Measurements from ENCODE around the gene TMEM121.
"Not testable (repeated sequence)": the region's sequence is repeated elsewhere in the genome, so short reads cannot be mapped to it uniquely, and the experiment has no call there.

The TMEM121 gene

DNA sequence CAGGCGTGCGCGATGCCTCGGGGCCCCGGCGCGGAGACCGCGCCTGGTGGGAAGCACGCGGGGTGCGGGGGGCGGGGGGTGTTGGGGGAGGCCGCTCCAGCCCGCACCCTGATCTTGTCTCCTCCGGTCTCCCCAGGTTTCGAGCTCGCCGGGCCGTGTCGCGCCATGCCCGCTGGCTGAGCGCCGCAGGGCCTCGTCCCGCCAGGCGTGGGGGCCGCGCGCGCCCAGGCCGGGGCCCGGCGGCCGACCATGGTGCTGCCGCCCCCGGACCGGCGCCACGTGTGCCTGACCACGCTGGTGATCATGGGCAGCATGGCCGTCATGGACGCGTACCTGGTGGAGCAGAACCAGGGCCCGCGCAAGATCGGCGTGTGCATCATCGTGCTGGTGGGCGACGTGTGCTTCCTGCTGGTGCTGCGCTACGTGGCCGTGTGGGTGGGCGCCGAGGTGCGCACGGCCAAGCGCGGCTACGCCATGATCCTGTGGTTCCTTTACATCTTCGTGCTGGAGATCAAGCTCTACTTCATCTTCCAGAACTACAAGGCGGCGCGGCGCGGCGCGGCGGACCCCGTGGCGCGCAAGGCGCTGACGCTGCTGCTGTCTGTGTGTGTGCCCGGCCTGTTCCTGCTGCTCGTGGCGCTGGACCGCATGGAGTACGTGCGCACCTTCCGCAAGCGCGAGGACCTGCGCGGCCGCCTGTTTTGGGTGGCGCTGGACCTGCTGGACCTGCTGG lies 2.4 kb downstream of the TMEM121 start:
- peak; percentile 61 to 71 for DNase-seq (ENCODE audit: low read depth in 2 of 2)

DNA sequence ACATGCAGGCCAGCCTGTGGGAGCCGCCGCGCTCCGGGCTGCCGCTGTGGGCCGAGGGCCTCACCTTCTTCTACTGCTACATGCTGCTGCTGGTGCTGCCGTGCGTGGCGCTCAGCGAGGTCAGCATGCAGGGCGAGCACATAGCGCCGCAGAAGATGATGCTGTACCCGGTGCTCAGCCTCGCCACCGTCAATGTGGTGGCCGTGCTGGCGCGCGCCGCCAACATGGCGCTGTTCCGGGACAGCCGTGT lies 2.9 kb downstream of the TMEM121 start:
- DNase-seq (ENCODE audit: low read depth in 2 of 2): no peak

DNA sequence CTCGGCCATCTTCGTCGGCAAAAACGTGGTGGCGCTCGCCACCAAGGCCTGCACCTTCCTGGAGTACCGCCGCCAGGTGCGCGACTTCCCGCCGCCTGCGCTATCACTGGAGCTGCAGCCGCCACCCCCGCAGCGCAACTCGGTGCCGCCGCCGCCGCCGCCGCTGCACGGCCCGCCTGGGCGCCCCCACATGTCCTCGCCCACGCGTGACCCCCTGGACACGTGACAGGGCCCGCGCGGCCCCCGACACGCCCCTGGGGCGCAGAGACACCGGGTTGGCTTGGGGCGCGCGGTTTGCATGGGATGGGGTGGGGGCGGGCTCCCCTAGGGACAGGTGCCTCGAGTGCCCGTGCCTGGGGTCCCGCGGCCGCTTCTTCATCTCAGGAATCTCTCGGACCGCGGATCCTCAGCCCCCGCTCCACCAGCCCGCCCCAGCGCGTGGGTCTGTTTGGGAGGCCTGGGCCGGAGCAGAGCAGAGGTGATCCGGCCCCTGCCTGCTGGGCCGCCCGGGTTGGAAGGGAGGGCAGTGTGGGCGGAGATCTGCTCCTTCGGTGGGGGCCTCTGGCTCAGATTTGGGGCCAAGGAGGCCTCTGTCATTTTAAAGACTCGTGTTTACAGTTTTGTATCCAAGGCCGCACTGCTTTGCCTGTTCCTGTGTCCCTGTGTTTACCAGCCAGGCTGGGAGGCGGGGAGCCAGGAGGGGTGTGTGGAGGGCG lies 3.3 kb downstream of the TMEM121 start:
- DNase-seq (ENCODE audit: low read depth in 2 of 2): peak; percentile 16 to 44

DNA sequence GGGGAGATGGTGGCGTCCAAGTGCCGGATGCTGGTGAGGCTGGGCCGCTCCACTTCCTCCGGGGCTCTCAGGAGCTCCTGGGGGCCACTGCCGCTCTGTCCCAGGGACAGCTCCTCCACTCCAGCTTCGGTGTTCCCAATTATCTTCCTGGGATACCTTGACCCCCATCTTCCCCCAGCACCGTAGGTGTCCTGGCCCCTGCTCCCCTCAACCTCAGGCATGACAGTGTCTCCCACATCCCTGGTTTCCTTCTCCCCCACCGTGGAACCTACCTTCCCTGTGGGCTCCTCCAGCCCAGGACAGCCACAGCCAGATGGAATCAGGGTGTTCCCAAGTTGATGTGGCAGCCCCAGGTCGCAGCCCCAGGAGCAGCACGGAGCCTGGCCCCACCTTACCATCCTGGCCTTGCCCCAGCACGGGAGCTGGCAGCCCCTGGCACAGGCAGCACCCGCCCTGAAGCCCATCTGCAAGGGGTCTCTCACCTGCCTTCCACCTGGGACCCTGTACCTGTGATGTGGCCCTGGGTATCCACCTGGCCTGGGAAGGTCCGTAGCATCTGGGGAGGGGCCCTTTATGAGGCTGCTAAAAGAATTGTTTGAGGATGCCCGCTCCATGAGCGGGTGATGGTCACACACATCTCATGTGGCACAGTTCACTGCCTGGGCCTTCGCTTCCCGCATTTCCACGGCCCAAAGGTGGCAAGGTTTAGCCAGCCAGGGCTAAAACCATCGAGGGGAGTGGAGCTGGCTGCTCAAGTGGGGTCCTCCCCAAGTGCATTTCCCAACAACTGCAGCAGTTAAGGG lies 4.1 kb downstream of the TMEM121 start:
- DNase-seq (ENCODE audit: low read depth in 2 of 2): no peak

DNA sequence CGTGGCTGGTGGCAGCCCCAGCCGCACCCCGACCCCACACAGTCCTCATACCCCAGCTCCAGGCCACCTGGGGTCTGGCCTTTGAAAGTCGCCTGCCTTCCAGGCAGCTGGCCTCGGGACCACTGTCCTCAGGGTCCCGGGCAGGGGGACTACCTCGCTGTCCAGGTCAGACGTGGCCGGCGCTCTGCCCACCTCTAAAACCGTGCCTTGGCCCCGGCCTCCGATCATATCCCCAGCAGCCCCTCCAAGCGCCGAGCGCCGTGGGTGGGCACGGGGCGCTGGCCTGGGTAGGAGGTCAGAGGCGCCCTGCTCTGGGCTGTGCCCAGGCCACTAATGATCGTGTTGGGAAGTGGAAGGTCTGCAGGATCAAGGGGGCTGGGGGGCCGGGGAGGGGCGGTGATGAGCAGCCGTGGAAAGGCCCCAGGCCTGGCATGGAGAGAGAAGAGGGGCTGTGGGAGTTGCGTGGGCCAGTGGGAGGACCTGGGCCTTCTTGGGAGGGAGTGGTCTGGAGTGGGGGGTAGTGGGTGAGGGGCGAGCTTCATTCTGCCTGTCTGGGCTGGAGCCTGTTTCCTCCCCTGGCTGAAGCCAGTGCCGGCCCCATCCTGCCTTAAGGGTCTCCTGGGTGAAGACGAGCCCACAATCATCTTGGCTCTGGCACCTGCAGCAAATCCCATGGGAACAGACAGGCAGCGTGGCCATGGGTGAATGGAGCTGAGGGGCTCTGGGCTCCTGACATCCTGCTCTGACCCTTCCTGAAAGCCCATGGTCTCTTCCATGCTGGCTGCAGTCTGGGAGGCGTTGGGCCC lies 4.9 kb downstream of the TMEM121 start:
- DNase-seq (ENCODE audit: low read depth in 2 of 2): no peak

DNA sequence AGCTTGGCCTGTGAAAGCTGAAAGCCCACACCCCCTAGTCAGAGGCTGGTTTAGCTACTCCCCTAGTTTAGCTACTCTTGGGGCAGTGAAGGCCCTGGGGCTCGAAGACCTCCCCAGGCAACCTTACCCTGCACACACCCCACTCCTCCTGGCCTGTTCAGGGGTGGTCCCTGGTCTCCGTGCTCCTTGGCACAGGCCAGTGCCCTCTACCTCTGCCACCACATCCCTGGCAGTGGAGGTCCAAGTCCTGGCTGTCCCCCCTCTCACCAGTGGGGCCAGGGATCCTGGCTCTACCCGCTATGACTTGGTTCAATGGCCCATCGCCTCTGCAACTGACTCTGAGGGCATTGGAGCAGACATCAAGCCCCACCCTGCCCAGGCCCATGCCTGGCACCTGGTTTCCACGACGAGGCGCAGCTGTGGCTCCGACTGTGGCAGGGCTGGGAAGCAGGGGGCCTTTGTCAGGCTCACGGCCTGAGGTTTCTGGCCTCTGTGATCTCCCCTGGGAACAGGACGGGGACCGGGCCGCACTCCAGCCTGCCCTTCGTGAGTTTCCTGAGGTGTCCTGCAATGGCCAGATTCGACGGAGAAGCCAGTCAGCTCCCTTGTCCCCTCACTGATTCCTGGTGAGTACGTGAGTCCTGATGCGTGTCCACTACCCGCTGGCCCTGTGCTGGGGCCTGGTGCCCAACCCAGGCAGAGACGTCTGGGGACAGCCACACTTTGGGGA lies 5.7 kb downstream of the TMEM121 start:
- DNase-seq (ENCODE audit: low read depth in 2 of 2): no peak

DNA sequence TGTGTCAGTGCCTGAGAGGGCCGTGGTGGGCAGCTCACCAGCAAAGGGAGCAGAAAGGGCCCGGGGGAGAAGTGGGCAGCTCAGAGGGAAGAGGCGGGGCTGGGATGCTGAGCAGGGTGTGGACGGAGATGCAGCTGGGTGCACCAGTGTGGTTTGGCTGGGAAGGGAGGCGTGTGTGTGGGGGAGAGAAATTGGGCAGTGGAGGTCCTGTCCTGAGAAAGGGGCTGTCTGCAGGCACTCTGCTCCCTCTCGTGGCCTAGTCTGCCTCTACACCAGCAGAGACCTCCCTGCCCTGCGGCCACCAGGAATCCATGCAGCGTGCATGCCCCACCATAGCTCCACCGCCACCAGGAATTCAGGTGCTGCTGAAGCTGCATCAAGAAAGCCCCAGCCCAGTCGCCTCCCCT lies 6.4 kb downstream of the TMEM121 start:
- no peak for DNase-seq (ENCODE audit: low read depth in 2 of 2)

DNA sequence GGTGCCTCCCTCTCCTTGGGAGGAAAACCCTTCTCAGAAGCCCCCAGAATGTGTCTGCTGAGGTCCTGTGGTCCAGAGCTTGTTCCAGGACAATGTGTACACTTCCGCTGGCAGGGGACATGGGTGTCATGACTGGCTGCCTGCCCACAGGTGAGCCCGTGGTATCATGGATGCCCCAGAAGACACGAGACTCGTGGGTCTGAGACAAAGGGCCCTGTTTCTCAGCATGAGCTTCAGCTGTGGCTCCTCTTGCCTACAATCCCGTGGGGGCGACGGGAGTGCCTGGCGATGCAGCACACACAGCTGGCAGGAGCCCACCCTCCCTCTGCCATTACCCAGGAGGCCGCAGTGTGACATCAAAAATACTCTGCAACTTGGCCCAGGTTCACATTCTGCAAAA lies 7.0 kb downstream of the TMEM121 start:
- DNase-seq (ENCODE audit: low read depth in 2 of 2): no peak

DNA sequence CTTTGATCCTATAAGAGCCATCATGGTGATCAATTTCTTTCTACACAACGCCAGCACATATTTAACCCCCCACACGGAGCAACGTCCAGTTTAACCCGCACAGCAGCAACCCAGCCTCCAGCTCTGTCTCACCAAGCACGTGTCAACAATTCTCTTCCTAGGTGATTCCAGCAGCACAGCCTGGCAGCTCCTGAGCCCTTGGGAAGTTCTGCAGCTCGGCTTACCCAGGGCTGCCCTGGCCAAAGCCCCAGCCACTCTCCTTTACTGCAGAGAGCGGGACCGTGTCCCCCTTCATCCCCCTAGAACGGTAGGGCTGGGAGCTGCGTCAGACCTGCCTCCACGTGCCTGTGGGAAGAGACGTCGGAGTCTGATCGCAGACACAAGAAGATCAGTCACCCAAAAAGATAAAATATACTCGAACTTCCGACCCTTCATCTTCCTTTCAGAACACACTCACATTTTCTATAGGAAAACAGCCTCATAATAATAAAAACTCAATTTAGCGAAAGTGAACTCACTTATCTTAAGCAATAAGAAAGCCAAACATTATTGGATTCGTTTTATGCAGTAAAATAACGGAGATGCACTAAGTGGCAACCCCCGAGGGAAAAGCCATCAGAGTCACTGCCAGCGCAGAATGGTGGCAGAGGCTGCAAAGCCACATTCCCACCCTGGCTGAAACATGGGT lies 7.6 kb downstream of the TMEM121 start:
- DNase-seq (ENCODE audit: low read depth in 2 of 2): no peak

DNA sequence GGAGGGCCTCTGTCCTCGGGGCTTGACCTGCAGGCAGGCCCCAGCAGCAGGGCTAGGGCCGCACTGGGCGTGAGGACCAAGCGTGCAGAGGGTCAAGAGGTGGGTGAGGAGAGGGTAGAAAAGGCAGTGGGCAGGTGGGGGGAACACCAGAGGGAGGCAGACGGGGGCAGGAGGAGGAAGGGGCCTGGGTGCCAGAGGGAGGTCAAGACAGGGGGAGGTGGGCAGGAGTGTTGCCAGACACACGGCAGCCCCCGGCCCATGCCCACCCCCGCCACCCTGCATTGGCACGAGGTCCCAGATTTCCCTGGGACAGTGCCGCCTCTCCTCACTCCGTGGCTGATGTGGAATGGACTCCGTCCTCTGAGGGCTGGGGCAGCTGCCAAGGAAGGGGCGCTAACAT lies 8.2 kb downstream of the TMEM121 start:
- no peak for DNase-seq (ENCODE audit: low read depth in 2 of 2)

DNA sequence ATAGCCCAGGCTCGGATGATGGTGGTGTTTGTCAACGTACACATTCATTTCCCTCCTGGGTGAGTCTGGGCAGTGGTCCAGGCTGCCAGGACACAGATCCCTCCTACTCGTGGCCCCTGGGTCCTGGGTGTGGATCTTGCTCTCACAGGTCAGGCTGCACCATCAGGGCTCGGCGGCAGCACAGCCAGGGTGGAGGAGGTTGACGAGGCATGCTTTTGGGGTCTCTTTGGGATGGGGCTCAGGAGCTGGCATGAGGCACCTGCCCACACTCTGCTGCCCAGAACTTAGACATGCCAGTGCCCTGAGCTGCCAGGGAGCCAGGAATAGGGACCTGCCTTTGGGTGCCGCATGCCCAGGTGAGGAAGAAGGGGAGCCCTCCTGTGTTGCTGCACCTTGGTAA lies 9.7 kb downstream of the TMEM121 start:
- no peak for DNase-seq (ENCODE audit: low read depth in 2 of 2)

DNA sequence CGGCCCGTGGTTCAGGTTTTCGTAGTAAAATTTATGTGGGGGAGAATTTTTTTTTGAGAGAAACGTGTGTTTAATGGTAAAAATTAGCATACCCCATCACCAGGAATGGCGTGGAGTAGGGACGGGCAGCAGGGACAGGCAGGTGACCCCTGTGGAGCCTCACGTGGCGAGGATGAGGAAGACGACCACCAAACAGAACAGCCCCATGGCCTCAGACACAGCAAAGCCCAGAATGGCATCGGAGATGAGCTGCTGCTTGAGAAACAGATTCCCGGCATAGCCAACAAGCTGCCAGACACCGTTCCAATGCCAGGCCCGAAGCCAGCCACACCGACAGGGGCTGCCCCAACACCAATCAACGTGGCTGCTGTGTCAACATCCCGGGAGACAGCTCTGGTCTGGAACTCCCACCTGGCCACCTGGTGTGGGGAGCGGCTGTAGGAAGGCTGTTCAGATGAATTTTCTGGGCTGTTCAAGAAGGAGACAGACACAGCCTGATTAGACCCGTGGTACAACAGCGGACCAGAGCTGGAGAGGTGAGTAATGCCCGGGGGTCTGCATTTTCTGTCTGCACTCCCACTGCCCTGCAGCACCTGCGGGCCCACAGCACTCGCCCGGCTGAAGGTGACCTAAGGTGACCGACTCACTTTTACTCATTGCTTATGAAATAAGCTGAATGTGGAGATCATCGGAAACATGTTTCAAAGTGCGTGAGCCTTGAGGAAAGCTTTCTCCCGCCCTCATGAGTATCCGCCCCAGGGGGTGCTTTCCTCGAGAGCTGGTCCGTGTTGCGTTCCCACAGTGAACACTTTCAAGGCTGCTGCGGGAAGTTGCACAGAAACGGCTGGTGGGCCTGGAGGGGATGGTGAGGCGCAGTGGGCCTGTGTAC lies 10.6 kb downstream of the TMEM121 start:
- DNase-seq (ENCODE audit: low read depth in 2 of 2): no peak

DNA sequence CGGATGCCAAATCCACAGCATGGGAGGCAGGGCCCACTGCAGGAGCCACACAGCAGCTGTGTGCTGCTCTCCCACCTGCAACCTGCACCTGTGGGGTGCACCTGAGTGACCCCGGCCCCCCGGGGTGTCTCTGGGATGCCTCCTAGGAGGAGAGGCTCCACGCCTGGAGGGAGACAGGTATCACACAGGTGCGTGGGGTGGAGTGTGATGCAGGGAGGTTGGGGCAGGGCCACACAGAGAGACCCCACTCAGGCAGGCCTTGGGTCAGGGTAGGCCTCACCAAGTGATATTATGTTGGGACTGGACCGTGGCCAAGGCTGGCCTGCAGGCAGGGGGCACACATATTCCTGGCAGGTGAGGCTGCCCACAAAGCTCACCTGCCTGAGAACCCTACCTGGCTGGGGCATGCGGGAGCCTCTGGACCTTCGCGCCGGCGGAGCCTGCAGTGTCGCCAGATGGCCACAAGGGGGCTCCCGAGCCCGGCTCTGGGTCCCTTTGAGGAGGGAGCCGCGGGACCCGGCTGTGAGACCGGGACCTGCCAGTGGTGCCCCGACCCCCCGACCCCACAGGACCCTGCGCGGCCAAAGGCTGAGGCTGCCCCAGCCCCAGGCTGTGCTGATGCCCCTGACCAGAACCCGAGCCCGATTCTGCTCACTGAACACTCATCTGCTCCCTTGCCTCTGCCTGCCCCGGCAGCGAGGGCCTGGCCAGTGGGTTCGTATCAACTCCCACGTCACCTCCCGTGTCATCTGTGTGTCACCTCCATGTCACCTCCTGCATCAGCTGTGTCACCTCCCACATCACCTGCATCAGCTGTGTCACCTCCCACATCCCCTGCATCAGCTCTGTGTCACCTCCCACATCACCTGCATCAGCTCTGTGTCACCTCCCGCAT lies 11.4 kb downstream of the TMEM121 start:
- DNase-seq (ENCODE audit: low read depth in 2 of 2): peak; percentile 34 to 47

DNA sequence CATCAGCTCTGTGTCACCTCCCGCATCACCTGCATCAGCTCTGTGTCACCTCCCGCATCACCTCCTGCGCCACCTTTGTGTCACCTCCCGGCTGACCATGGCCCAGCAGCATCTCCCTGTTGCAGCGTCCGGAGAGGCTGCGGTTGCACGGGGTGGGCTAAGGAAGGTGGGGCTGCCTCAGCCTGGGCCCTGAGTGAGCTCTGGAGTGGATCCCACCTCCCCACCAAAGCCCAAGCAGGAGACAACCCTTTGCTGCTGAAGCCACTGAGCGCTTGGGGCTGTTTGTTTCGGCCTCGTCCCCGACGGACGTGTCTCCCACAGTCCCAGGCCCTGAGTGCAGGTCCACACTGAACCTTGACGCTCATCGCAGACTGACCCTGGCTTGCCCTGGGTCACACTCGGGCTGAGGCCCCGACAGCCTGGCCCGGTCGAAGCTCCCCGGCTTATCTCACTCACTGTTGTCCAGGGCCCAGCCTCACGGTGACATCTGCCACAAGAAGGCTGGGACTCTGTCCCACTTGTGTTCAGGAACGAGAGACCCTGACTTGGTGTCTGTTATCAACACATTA lies 12.2 kb downstream of the TMEM121 start:
- DNase-seq (ENCODE audit: low read depth in 2 of 2): no peak

DNA sequence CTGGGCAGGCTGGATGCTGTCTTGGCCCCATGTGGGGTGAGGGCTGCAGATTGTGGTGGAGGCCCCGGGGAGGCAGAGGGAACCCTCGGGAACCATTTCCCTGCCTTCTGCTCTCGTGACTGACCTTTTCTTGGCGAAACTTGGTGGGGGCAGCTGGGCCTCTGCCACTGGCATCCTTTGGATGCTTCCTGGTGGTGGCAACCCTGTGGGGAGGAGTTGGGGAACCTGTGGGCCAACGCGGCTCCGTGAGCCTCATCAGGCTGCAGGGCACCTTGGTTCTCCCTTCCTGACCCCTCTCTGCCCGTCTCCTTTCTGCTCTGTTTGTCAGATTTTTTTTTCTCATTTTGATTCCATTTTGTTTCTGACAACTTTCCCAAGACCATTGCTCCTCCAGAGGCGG lies 14.4 kb downstream of the TMEM121 start:
- no peak for DNase-seq (ENCODE audit: low read depth in 2 of 2)

DNA sequence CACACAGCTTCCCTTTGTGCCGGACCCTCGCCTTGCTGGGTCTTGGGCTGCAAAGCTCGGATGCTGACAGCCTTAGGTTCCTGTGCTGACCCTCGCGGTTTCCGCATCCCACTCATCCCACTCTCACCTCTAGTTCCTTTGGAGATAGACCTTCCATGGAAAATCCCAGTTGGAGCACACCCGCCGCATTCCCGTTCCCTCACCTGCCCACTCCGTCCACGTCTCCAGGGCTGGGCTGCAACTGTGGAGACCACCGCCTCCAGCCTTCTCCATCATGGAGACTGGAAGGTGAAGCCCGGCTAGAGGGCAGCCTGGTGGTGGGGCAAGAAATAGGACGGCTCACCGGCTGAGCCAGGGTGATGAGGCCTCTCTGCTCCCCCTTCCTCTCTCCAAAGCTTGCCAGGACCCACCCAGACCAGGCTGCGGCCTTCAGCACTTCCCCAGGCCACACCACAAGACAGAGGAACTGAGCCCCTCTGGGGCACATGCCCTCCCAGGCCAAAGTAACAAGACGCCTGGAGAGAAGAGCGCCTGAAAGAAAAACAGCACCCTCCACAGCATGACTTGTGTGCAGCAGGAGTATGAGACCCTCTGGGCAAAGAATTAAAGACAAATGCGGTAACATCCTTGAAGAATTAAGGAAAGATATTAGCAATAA lies 15.0 kb downstream of the TMEM121 start:
- DNase-seq (ENCODE audit: low read depth in 2 of 2): no peak

DNA sequence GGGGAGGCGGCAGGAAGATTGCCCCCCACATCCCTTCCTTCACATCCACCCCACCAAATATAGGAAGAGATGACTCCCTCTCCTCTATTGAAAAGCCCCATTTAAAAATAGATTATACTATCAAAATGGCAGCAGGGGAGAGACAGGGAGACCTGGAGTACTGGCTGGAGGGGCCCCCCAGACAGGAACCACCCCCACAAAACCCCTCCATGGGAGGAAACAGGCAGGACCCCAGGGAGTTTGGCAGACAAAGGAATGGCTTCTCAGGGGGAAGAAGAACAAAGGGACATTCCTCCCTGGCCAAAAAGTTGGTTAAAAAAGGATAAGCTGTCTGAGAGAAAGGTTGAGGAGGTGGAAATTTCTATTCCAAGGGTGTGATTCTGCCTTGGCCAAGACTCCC lies 19.3 kb downstream of the TMEM121 start:
- not testable (repeated sequence) for DNase-seq (ENCODE audit: low read depth in 2 of 2)

DNA sequence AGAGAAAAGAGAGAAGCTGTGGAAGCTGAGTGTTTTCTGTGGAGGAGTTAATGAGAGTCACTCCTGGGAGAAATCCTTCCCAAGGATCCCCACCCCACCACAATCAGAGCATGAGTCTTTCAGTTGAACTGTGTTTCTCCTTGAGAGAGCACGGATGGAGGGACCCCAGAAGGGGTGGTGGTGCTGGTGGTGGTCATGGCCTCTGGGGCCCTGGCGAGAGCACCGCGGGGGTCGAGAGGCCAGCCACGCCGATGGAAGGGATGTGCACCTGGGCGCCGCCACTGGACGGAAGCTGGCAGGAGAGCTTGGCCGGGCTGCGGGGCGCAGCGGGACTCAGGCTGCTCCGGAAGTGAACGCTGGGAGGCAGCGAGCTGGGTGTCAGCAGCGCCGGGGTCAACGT lies 20.0 kb downstream of the TMEM121 start:
- not testable (repeated sequence) for DNase-seq (ENCODE audit: low read depth in 2 of 2)

Measured in stimulated activated CD8-positive, alpha-beta memory T cell treated with anti-CD3 and anti-CD28 coated beads, Interleukin-7, amount 100 ng/mL, for 4 hours (primary cell).